Fibroblast of mammary gland (primary cell): ENCODE data around the gene FAM156B.
A peak's percentile ranks its signal among the peaks of the same experiment; 100 is the strongest.
"Not testable (repeated sequence)": the region's sequence is repeated elsewhere in the genome, so short reads cannot be mapped to it uniquely, and the experiment has no call there.

Experiments used
- DNase-seq: peaks from one replicate; pipeline ENCODE4 v3.0.0-alpha.2; 2010; ENCODE audit warnings: low read depth
- H3K4me3 ChIP-seq: 2 replicates; pipeline ENCODE4 v1.5.1; 2011; ENCODE audit warnings: low read depth, mild to moderate bottlenecking, low read length, moderate library complexity; ENCODE audit not compliant: control insufficient read depth
- CTCF ChIP-seq: conservative IDR thresholded peaks from 2 replicates; pipeline ENCODE4 v1.5.1; 2011; ENCODE audit warnings: low read depth, low read length, inconsistent platforms; ENCODE audit not compliant: control insufficient read depth, insufficient read depth

FAM156B gene

DNA sequence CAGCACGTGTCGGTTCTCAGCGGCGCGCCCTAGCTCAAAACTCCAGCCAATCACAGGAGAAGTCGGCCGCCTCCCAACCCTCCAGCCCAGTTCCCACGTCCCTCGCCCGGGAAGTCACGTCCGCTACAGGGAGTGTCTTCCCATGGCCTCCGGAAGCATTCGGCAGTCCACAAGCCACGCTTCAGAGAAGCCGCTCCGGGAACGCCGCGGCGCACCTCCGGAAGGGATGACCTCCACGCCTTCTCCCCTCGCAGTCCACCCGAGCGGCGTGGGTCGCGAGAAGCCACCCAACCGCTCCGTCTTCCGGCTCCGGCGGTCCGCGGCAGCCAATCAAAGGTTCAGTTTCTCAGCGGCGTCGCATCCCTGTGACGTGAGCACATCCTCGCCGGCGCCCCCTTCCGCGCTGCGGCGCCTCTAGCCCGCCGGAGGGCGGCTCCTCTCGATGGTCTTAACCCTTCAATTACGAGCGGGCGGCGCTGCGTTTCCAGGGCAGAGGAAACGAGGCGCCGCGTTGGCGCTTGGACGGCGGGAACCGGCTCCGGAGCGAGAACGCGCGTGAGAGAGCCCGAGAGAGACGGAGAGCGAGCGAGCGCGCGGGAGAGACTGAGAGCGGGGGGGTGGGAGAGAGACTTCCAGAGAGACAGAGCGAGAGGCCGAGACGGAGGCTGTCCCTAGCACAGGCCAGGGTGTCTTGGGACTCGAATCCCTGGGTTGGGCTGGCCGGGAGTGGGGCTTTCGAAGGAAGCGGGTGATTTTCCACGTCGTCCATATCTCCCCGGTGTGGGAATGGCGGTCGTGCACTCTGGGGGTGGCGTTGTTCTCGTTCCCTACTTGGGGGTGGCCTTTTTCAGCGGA lies at the start of gene FAM156B:
TSS of gene FAM156B (plus strand) at position 476 of the 855 bp plus-strand sequence. CDS start 9,896 bp downstream, outside the sequence.
- DNase-seq, H3K4me3 ChIP-seq: not testable (repeated sequence)

- TF ChIP-seq CTCF = no peak
Measured at GRCh38 chrX:52852110-52852860, 44.8 kb upstream of the FAM156B start.

DNA sequence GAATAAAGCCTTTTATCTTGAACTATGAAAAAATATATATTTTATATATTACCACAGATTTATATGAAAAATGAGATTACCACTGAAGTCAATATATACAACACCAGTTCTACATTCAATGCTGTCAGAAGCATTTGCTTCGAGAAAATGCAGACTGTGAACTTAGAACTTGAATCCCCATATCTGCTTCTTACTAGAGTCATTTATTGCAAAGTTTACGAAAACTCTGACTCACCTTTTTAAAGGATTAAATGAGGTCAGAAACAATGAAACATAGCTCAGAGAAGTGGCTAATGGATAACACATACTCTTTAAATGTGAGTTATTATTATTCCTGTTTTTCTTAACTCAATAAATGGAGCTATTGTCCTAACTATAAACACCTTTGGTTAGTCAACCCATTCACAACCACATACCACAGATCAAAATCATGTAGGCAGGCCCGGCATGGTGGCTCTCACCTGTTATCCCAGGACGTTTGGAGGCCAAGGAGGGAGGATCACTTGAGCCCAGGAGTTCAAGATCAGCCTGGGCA lies 40.1 kb upstream of the FAM156B start:
- H3K4me3 ChIP-seq, DNase-seq: not testable (repeated sequence)

More at GRCh38 chrX:52852110-52852860, 44.8 kb upstream of the FAM156B start:
- peak; percentile 30 for DNase-seq
- H3K4me3 ChIP-seq = no peak overlapping the region

DNA sequence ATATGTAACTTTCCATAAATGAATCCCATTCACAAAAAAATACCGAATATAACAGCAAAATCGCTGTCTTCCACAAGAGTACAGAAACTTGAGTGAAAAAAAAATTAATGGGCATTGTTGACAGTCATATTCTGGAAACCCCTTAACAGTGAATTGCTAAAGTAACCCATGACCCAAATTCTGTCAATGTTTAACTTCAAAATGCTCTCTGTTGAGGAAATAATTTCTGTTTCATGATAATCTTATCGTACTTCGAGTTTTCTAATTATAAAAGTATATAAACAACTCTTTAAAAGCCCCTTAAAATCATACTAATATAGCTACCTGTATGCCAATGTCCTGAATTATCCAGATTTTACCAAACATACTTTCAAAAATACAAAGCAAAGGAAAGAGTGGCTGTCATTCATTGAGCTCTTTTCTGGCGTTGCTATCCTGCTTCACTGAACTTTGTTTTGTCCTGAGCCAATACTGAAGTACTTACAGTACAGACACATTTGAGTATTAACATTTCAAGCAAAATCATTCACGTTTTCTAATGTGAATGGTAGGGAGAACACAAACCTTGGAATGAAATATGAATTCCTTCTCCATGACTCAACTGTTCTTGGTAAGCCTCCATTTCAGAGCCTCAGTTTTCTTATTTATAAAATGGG lies 31.7 kb upstream of the FAM156B start:
- no peak for TF ChIP-seq CTCF
- no peak for DNase-seq
- H3K4me3 ChIP-seq = no peak overlapping the region

- no peak for TF ChIP-seq CTCF
- H3K4me3 ChIP-seq = no peak within 1 kb of the TSS
- DNase-seq = no peak
Measured at GRCh38 chrX:52867610-52868348, 29.4 kb upstream of the FAM156B start, which contains the start of gene XAGE3. TSS of gene XAGE3 (minus strand) at chrX:52868083. CDS start at chrX:52867133, 950 bp downstream.

- TF ChIP-seq CTCF = no peak
- no peak overlapping the region for H3K4me3 ChIP-seq
- DNase-seq = no peak
Measured at GRCh38 chrX:52870046-52870445, 27.1 kb upstream of the FAM156B start.

DNA sequence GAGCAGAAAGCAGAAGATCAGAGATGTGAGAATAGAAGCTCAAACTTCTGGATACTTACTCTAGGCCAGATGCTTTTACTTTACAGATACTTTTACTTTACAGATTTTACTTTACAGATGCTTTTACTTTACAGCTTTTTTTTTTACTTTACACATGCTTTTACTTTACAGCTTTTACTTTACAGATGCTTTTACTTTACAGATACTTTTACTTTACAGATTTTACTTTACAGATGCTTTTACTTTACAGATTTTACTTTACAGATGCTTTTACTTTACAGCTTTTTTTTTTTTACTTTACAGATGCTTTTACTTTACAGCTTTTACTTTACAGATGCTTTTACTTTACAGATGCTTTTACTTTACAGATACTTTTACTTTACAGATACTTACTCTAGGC lies 23.3 kb upstream of the FAM156B start:
- DNase-seq = not testable (repeated sequence)

More for the DNA sequence above, 23.3 kb upstream of the FAM156B start:
- not testable (repeated sequence) for H3K4me3 ChIP-seq
